H1 (cell line): Measurements from ENCODE around the gene ZCCHC3. TPM values are rescaled to one million over a fixed set of nuclear protein-coding genes. Genes with fewer than 3 reads are reported as not detected.

Experiments
- KDM4A ChIP-seq: IDR thresholded peaks from one replicate; pipeline ENCODE4 v1.7.1; 2012; ENCODE audit warnings: low read depth, mild to moderate bottlenecking, moderate library complexity, low read length, inconsistent platforms; ENCODE audit not compliant: severe bottlenecking
- KDM5A ChIP-seq: fragments of 200-600 bp; IDR thresholded peaks from 2 replicates; pipeline ENCODE4 v1.7.1; 2012; ENCODE audit warnings: mild to moderate bottlenecking, low read length, inconsistent platforms, mixed read lengths
- SAP30 ChIP-seq: fragments of 300-600 bp; sonication (generic); IDR thresholded peaks from 2 replicates; pipeline ENCODE4 v1.7.1; 2012; ENCODE audit warnings: low read length, moderate library complexity, mild to moderate bottlenecking, inconsistent platforms; ENCODE audit not compliant: insufficient read depth, insufficient replicate concordance
- SP1 ChIP-seq: IDR thresholded peaks from 2 replicates; pipeline ENCODE4 v1.6.1; 2011; ENCODE audit warnings: low read depth, low read length
- polyA plus RNA-seq, 7 experiments: library from polyadenylated mRNA; depleted of rRNA in 3 of 7; stranded (reverse) in 5 of 7; unstranded in 2 of 7; fragments of >200 nt in 5 of 7; fragments of 200-250 nt in 2 of 7; gene quantifications; 1 replicate in 5 of 7; 2 replicates in 1 of 7; 4 replicates in 1 of 7; pipeline versions ENCODE4 v1.2.1 to v1.2.3, GENCODE V29; 2011 to 2013; ENCODE audit warnings: missing spikeins in 2 of 7, mixed read lengths in 2 of 7
- total RNA-seq: library from RNA; stranded (reverse); fragmentation: NEBNext Ultra II Directional; extraction: Animal tissue kit (Norgen Biotek cat#: 25700); gene quantifications from 2 replicates; pipeline ENCODE4 v1.2.1, GENCODE V29; 2021
- TF ChIP-seq, protein P1 (sequence below): IDR thresholded peaks from 2 replicates; pipeline ENCODE4 v1.6.1; 2012; ENCODE audit warnings: low read length, inconsistent platforms

The ZCCHC3 gene
- total and polyA plus RNA-seq, 2 of the 8 experiments (the other 6 are each of a cell fraction or from before 2014, with no cell fraction given), result 33.7 to 52.4 TPM

DNA sequence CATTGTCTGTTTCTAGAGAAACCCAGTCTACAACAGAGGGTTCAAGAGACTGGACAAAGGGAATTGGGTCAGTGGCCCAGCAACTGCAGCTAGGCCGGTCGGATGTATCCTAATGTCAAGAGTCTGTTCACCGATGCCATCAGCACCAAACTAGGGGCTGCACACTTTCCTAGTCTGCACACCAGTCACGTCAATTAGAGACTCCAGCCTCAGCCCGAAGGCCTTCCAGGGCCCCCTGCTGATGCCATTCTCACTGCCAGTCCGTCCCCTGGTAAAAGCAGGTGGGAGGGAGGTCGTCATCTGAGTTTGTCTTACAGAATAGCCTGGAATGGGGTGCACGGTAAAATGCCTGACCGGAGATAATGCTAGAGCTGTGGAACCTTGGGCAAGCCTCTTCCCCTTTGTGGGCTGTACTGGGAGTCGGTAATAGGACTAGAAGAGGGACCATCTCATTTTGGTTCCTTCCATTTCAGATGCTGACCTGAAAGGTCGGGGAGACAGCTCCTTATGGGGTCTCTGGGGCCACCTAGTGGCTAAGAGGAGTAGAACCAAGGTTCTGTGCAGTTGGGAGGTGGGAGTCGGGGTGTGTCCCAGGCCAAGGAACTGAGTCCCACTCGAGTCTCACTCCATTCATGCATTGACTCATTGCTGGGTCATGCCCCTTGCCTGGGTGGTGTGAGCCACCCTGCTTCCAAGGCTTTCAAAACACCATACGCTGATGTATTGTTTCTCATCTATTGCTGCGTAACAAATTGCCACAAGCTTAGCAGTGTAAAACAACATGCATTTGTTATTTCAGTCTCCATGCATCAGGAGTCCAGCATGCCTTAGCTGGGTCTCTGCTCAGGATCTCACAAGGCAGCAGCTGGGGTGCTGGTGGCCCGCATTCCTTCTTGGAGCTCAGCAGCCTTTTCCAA lies 33.1 kb downstream of the ZCCHC3 start (continued):
- TF ChIP-seq, protein P1, sequence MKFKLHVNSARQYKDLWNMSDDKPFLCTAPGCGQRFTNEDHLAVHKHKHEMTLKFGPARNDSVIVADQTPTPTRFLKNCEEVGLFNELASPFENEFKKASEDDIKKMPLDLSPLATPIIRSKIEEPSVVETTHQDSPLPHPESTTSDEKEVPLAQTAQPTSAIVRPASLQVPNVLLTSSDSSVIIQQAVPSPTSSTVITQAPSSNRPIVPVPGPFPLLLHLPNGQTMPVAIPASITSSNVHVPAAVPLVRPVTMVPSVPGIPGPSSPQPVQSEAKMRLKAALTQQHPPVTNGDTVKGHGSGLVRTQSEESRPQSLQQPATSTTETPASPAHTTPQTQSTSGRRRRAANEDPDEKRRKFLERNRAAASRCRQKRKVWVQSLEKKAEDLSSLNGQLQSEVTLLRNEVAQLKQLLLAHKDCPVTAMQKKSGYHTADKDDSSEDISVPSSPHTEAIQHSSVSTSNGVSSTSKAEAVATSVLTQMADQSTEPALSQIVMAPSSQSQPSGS, result no peak
- TF ChIP-seq KDM4A (no peak), SP1 (no peak), SAP30 (no peak), KDM5A (no peak)
